KOPT-K1 (cell line): ENCODE measurements around the gene SYNGAP1.

Experiments
- H3K27ac ChIP-seq: fragments of 200-600 bp; sonication (generic); 2 replicates; pipeline ENCODE4 v1.5.1; 2016; ENCODE audit warnings: antibody characterized with exemption, mild to moderate bottlenecking, low read depth, low read length; ENCODE audit not compliant: poor library complexity, severe bottlenecking
- H3K36me3 ChIP-seq: fragments of 200-600 bp; sonication (generic); 2 replicates; pipeline ENCODE4 v1.5.1; 2017; ENCODE audit warnings: antibody characterized with exemption, mild to moderate bottlenecking, low read length, moderate library complexity; ENCODE audit not compliant: insufficient read depth
- H3K9me3 ChIP-seq: fragments of 200-600 bp; sonication (generic); 2 replicates; pipeline ENCODE4 v1.5.1; 2017; ENCODE audit warnings: antibody characterized with exemption, low read length, mild to moderate bottlenecking; ENCODE audit not compliant: insufficient read depth, poor library complexity, severe bottlenecking

SYNGAP1 gene

GRCh38 chr6:33425668-33426577 lies 6.1 kb downstream of the SYNGAP1 start:
- Histone ChIP-seq H3K36me3 (peaks cover 12% of the 10 kb centered on the region; the same call in 1 of the 2 replicates), H3K27ac (peak overlapping the region; percentile 74), H3K9me3 (no peaks in the 10 kb centered on the region)

GRCh38 chr6:33426590-33427511 lies 7.0 kb downstream of the SYNGAP1 start:
- Histone ChIP-seq H3K27ac (peak overlapping the region; percentile 38), H3K36me3 (peaks cover 12% of the 10 kb centered on the region; the same call in 1 of the 2 replicates), H3K9me3 (no peaks in the 10 kb centered on the region)

- Histone ChIP-seq H3K27ac (peak overlapping the region; percentile 48), H3K9me3 (no peaks in the 10 kb centered on the region), H3K36me3 (peaks cover 12% of the 10 kb centered on the region; the same call in 1 of the 2 replicates)
Measured at GRCh38 chr6:33427585-33428223, 7.8 kb downstream of the SYNGAP1 start.

- no peaks in the 10 kb centered on the region for H3K9me3 ChIP-seq
- H3K36me3 ChIP-seq: peaks cover 9% of the 10 kb centered on the region; the same call in 1 of the 2 replicates
- peak overlapping the region; percentile 48 for H3K27ac ChIP-seq
Measured at GRCh38 chr6:33428224-33428965, 8.5 kb downstream of the SYNGAP1 start.

- no peaks in the 10 kb centered on the region for H3K9me3 ChIP-seq
- H3K36me3 ChIP-seq: peaks cover 5% of the 10 kb centered on the region; the same call in 1 of the 2 replicates
- peak overlapping the region; percentile 48 for H3K27ac ChIP-seq
Measured at GRCh38 chr6:33428966-33429749, 9.3 kb downstream of the SYNGAP1 start.

GRCh38 chr6:33429750-33430052 lies 9.8 kb downstream of the SYNGAP1 start:
- Histone ChIP-seq H3K27ac (peak overlapping the region; percentile 48), H3K36me3 (peaks cover 6% of the 10 kb centered on the region; the same call in 1 of the 2 replicates), H3K9me3 (no peaks in the 10 kb centered on the region)

GRCh38 chr6:33430334-33430733 lies 10.5 kb downstream of the SYNGAP1 start:
- Histone ChIP-seq H3K27ac (peak overlapping the region; percentile 23), H3K36me3 (peaks cover 11% of the 10 kb centered on the region)

GRCh38 chr6:33430991-33431879 lies 11.4 kb downstream of the SYNGAP1 start:
- H3K27ac ChIP-seq: peak overlapping the region; percentile 83
- H3K9me3 ChIP-seq: no peaks in the 10 kb centered on the region
- H3K36me3 ChIP-seq: peaks cover 20% of the 10 kb centered on the region

More at GRCh38 chr6:33430334-33430733, 10.5 kb downstream of the SYNGAP1 start:
- no peaks in the 10 kb centered on the region for H3K9me3 ChIP-seq

- H3K36me3 ChIP-seq: peaks cover 27% of the 10 kb centered on the region
- peak overlapping the region; percentile 83 for H3K27ac ChIP-seq
- H3K9me3 ChIP-seq: no peaks in the 10 kb centered on the region
Measured at GRCh38 chr6:33431880-33432541, 12.1 kb downstream of the SYNGAP1 start.

GRCh38 chr6:33432546-33432945 lies 12.7 kb downstream of the SYNGAP1 start:
- Histone ChIP-seq H3K36me3 (peaks cover 33% of the 10 kb centered on the region), H3K27ac (peak overlapping the region; percentile 83), H3K9me3 (no peaks in the 10 kb centered on the region)

GRCh38 chr6:33433001-33433543 lies 13.2 kb downstream of the SYNGAP1 start:
- Histone ChIP-seq H3K9me3 (no peaks in the 10 kb centered on the region), H3K27ac (peak overlapping the region; percentile 83), H3K36me3 (peaks cover 38% of the 10 kb centered on the region)

- Histone ChIP-seq H3K27ac (peak overlapping the region; percentile 83), H3K9me3 (no peaks in the 10 kb centered on the region), H3K36me3 (peaks cover 44% of the 10 kb centered on the region)
Measured at GRCh38 chr6:33433544-33434191, 13.8 kb downstream of the SYNGAP1 start.
